ENCODE results near the gene PRKN.
"Not testable (repeated sequence)": the region's sequence is repeated elsewhere in the genome, so short reads cannot be mapped to it uniquely, and the experiment has no call there.

Gene PRKN

GRCh38 chr6:162612613-162613012 is 115.0 kb downstream of the PRKN start:
- DNase-seq: no peak

- DNase-seq: no peak
Measured at GRCh38 chr6:162610351-162610750, 117.2 kb downstream of the PRKN start.

- DNase-seq: no peak
Measured at GRCh38 chr6:162605881-162606280, 121.7 kb downstream of the PRKN start.

- DNase-seq: no peak
Measured at GRCh38 chr6:162603231-162604015, 124.1 kb downstream of the PRKN start.

GRCh38 chr6:162602759-162603158 is 124.8 kb downstream of the PRKN start:
- DNase-seq: no peak

GRCh38 chr6:162596676-162597075 is 130.9 kb downstream of the PRKN start:
- DNase-seq: no peak

GRCh38 chr6:162591517-162591916 is 136.0 kb downstream of the PRKN start:
- no peak for DNase-seq

GRCh38 chr6:162581988-162582780 is 145.4 kb downstream of the PRKN start:
- DNase-seq: no peak

- DNase-seq: no peak
Measured at GRCh38 chr6:162580619-162581018, 146.9 kb downstream of the PRKN start.

- no peak for DNase-seq
Measured at GRCh38 chr6:162576016-162576415, 151.6 kb downstream of the PRKN start.

- no peak for DNase-seq
Measured at GRCh38 chr6:162572240-162572639, 155.3 kb downstream of the PRKN start.

- no peak for DNase-seq
Measured at GRCh38 chr6:162568266-162568665, 159.3 kb downstream of the PRKN start.

- DNase-seq: no peak
Measured at GRCh38 chr6:162562041-162562440, 165.5 kb downstream of the PRKN start.

- DNase-seq: no peak
Measured at GRCh38 chr6:162560891-162561290, 166.7 kb downstream of the PRKN start.

- DNase-seq: no peak
Measured at GRCh38 chr6:162554531-162554930, 173.0 kb downstream of the PRKN start.

GRCh38 chr6:162546905-162547304 is 180.7 kb downstream of the PRKN start:
- DNase-seq: no peak

GRCh38 chr6:162543221-162543620 is 184.3 kb downstream of the PRKN start:
- DNase-seq: no peak

- no peak for DNase-seq
Measured at GRCh38 chr6:162541019-162541601, 186.5 kb downstream of the PRKN start.

GRCh38 chr6:162539321-162539720 is 188.2 kb downstream of the PRKN start:
- DNase-seq: no peak

- peak; percentile 58 for DNase-seq
Measured at GRCh38 chr6:162538643-162539064, 188.9 kb downstream of the PRKN start.

GRCh38 chr6:162533009-162533400 is 194.6 kb downstream of the PRKN start:
- no peak for DNase-seq

- DNase-seq: no peak
Measured at GRCh38 chr6:162532283-162533008, 195.1 kb downstream of the PRKN start.

GRCh38 chr6:162531391-162531790 is 196.2 kb downstream of the PRKN start:
- not testable (repeated sequence) for DNase-seq

Data from right forelimb (tissue), 1 donor.